Neural cell (in vitro differentiated cells): ENCODE data around the gene HORMAD2. TPM values are rescaled to one million over a fixed set of nuclear protein-coding genes. Genes with fewer than 3 reads are reported as not detected.

Experiments
- H2AFZ ChIP-seq: fragments of 200-600, 300-800 bp; sonication (generic), shearing (Covaris generic); 2 replicates; pipeline ENCODE4 v1.6.0; 2014; ENCODE audit warnings: low read depth, mild to moderate bottlenecking, antibody characterized with exemption, low read length, moderate library complexity
- H3F3A ChIP-seq: fragments of 200-600 bp; shearing (Covaris generic); 2 replicates; pipeline ENCODE4 v1.6.1; 2016; ENCODE audit warnings: mild to moderate bottlenecking, moderate library complexity, mixed read lengths, antibody characterized with exemption, low read length; ENCODE audit not compliant: insufficient read depth, poor library complexity, severe bottlenecking
- H3K27ac ChIP-seq: fragments of 200-600, 300-800 bp; sonication (generic), shearing (Covaris generic); 2 replicates; pipeline ENCODE4 v1.5.1; 2014; ENCODE audit warnings: mild to moderate bottlenecking, low read length, moderate library complexity
- H3K27me3 ChIP-seq: fragments of 300-800, 200-600 bp; sonication (generic), shearing (Covaris generic); 2 replicates; pipeline ENCODE4 v1.6.0; 2014; ENCODE audit warnings: mild to moderate bottlenecking, low read depth, low read length, moderate library complexity; ENCODE audit not compliant: insufficient read depth
- H3K36me3 ChIP-seq: fragments of 300-800, 200-600 bp; sonication (generic), shearing (Covaris generic); 2 replicates; pipeline ENCODE4 v1.5.1; 2014; ENCODE audit warnings: mild to moderate bottlenecking, antibody characterized with exemption, low read length, moderate library complexity; ENCODE audit not compliant: insufficient read depth
- H3K4me2 ChIP-seq: fragments of 300-800, 200-600 bp; sonication (generic), shearing (Covaris generic); 2 replicates; pipeline ENCODE4 v1.6.0; 2014; ENCODE audit warnings: mild to moderate bottlenecking, low read length
- H3K4me3 ChIP-seq: fragments of 300-800, 200-600 bp; sonication (generic), shearing (Covaris generic); 2 replicates; pipeline ENCODE4 v1.5.1; 2014; ENCODE audit warnings: mild to moderate bottlenecking, low read length, moderate library complexity
- H3K79me2 ChIP-seq: fragments of 200-600 bp; shearing (Covaris generic); replicated peaks from 2 replicates; pipeline ENCODE4 v1.6.0; 2014; ENCODE audit warnings: mild to moderate bottlenecking, low read length, moderate library complexity; ENCODE audit not compliant: insufficient read depth
- H3K9ac ChIP-seq: fragments of 300-800, 200-600 bp; sonication (generic), shearing (Covaris generic); 2 replicates; pipeline ENCODE4 v1.6.1; 2016; ENCODE audit warnings: mild to moderate bottlenecking, low read length, mixed read lengths
- H3K9me2 ChIP-seq: fragments of 200-600 bp; shearing (Covaris generic); 2 replicates; pipeline ENCODE4 v1.6.1; 2016; ENCODE audit warnings: mild to moderate bottlenecking, low read length, mixed read lengths; ENCODE audit not compliant: insufficient read depth
- H3K9me3 ChIP-seq: fragments of 200-600, 300-800 bp; sonication (generic), shearing (Covaris generic); 2 replicates; pipeline ENCODE4 v1.6.1; 2016; ENCODE audit warnings: mild to moderate bottlenecking, mixed run types, low read length, moderate library complexity, mixed read lengths
- H4K20me1 ChIP-seq: fragments of 200-600 bp; shearing (Covaris generic); 2 replicates; pipeline ENCODE4 v1.6.1; 2016; ENCODE audit warnings: mild to moderate bottlenecking, mixed run types; ENCODE audit not compliant: insufficient read depth
- CTCF ChIP-seq: fragments of 450-650 bp; IDR thresholded peaks from 2 replicates; pipeline ENCODE4 v1.5.1; 2014; ENCODE audit warnings: antibody characterized with exemption, mild to moderate bottlenecking, moderate library complexity; ENCODE audit not compliant: poor library complexity, severe bottlenecking
- EP300 ChIP-seq: fragments of 450-650 bp; conservative IDR thresholded peaks from 2 replicates; pipeline ENCODE4 v1.6.1; 2014; ENCODE audit warnings: antibody characterized with exemption, mild to moderate bottlenecking, moderate library complexity; ENCODE audit not compliant: poor library complexity, severe bottlenecking
- EZH2 ChIP-seq: fragments of 200-600, 300-800 bp; shearing (Covaris generic), sonication (generic); IDR thresholded peaks from 2 replicates; pipeline ENCODE4 v1.6.1; 2014; ENCODE audit warnings: antibody characterized with exemption, low read length, borderline replicate concordance, mild to moderate bottlenecking; ENCODE audit not compliant: insufficient read depth, poor library complexity, severe bottlenecking
- MXI1 ChIP-seq: fragments of 450-650 bp; conservative IDR thresholded peaks from 2 replicates; pipeline ENCODE4 v1.6.1; 2014; ENCODE audit warnings: antibody characterized with exemption, mild to moderate bottlenecking; ENCODE audit not compliant: poor library complexity, severe bottlenecking
- POLR2AphosphoS5 ChIP-seq: IDR thresholded peaks from 2 replicates; pipeline ENCODE4 v1.6.1; 2012
- RAD21 ChIP-seq: fragments of 450-650 bp; conservative IDR thresholded peaks from 2 replicates; pipeline ENCODE4 v1.6.1; 2014; ENCODE audit warnings: antibody characterized with exemption, mild to moderate bottlenecking, moderate library complexity
- REST ChIP-seq: IDR thresholded peaks from 2 replicates; pipeline ENCODE4 v1.6.1; 2012; ENCODE audit warnings: borderline replicate concordance
- SMC3 ChIP-seq: fragments of 450-650 bp; conservative IDR thresholded peaks from 2 replicates; pipeline ENCODE4 v1.6.1; 2014; ENCODE audit warnings: antibody characterized with exemption, mild to moderate bottlenecking, moderate library complexity; ENCODE audit not compliant: poor library complexity
- TAF1 ChIP-seq: IDR thresholded peaks from 2 replicates; pipeline ENCODE4 v1.6.1; 2012; ENCODE audit warnings: low read depth
- polyA plus RNA-seq: library from polyadenylated mRNA; depleted of rRNA; stranded (reverse); fragments of >200 nt; gene quantifications from 2 replicates; pipeline ENCODE4 v1.2.3, GENCODE V29; 2014

HORMAD2 gene
- polyA plus RNA-seq, 1 donor from 2014 or later = 1.2 TPM

GRCh38 chr22:30196141-30196879 lies 116.0 kb downstream of the HORMAD2 start:
- H3K9me3 ChIP-seq = no peaks in the 10 kb centered on the region
- H3K27ac ChIP-seq = no peak overlapping the region
- no peaks in the 10 kb centered on the region for H3K36me3 ChIP-seq
- H3K4me3 ChIP-seq = no peak overlapping the region
- H3F3A ChIP-seq = no peaks in the 10 kb centered on the region
- no peaks in the 10 kb centered on the region for H4K20me1 ChIP-seq
- H3K79me2 ChIP-seq = no peaks in the 10 kb centered on the region
- TF ChIP-seq RAD21 (no peak), REST (no peak), TAF1 (no peak), CTCF (no peak), EZH2 (no peak), MXI1 (no peak), POLR2AphosphoS5 (no peak), SMC3 (no peak)
- no peak overlapping the region for H3K4me2 ChIP-seq
- H3K9ac ChIP-seq = no peak overlapping the region
- H2AFZ ChIP-seq = no peak overlapping the region
- H3K27me3 ChIP-seq = no peaks in the 10 kb centered on the region
- H3K9me2 ChIP-seq = no peaks in the 10 kb centered on the region

- Histone ChIP-seq H3K4me3 (no peak overlapping the region), H3K9me2 (no peaks in the 10 kb centered on the region), H3K79me2 (no peaks in the 10 kb centered on the region), H4K20me1 (no peaks in the 10 kb centered on the region), H3K9me3 (no peaks in the 10 kb centered on the region), H3F3A (no peaks in the 10 kb centered on the region), H3K4me2 (no peak overlapping the region), H3K27me3 (no peaks in the 10 kb centered on the region), H2AFZ (no peak overlapping the region), H3K9ac (no peak overlapping the region), H3K27ac (no peak overlapping the region), H3K36me3 (no peaks in the 10 kb centered on the region)
- no peak for TF ChIP-seq RAD21
- no peak for TF ChIP-seq CTCF
- TF ChIP-seq REST = no peak
- TF ChIP-seq EP300 = no peak
- TF ChIP-seq SMC3 = no peak
- no peak for TF ChIP-seq POLR2AphosphoS5
- TF ChIP-seq MXI1 = no peak
- no peak for TF ChIP-seq EZH2
- TF ChIP-seq TAF1 = no peak
These were observed 116.6 kb downstream of the HORMAD2 start for GRCh38 chr22:30196880-30197336.
